ENCODE results near the gene MKI67. TPM values are rescaled to one million over a fixed set of nuclear protein-coding genes. Genes with fewer than 3 reads are reported as not detected.
A peak's percentile ranks its signal among the peaks of the same experiment; 100 is the strongest.

The MKI67 gene
- total and polyA plus RNA-seq, 4 experiments from 2014 or later, result 0.11 to 0.93 (median 0.17) TPM; not detected in 1

DNA sequence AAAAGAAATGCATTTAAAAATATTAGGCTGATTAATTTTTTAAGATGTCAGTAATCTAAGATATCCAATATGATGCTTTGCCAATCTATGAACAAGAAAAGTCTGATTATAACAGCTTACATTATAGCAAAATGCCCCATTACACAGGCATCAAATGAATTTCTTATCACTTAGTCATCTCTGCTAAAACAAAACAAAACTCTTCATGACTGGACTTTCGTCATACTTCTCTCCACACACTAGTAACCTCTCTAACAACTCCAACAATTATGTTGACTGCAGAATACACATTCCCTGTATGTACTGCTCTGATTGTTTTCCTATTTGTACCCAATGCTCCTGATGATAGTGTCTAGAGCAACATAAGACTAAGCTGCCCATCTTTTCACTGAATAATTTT lies 3.8 kb upstream of the MKI67 start:
- H3K9me3 ChIP-seq (ENCODE audit: control insufficient read depth in 1 of 2, low read length in 2 of 2), result no peaks in the 10 kb centered on the region
- H3K36me3 ChIP-seq (ENCODE audit: insufficient read depth, low read length), result no peaks in the 10 kb centered on the region
- Mint-ChIP-seq H3K4me3 (no peak overlapping the region), H3K27me3 (peaks cover 0 to 2% of the 10 kb centered on the region in 2 donors), H3K9me3 (no peaks in the 10 kb centered on the region), H3K36me3 (peaks cover 0 to 2% of the 10 kb centered on the region in 2 donors), H3K4me1 (peaks cover 9 to 15% (median 11%) of the 10 kb centered on the region in 4 donors), H3K27ac (no peak overlapping the region)
- intact Hi-C loops (cut with micrococcal nuclease), result no loop called here
- POLR2A ChIA-PET (ENCODE audit: partially characterized antibody), result no interaction called here
- H3K4me3 ChIP-seq (ENCODE audit: low read length in 2 of 2), result no peak overlapping the region
- H3K4me1 ChIP-seq (ENCODE audit: insufficient read depth, low read length), result peaks cover 14% of the 10 kb centered on the region
- peaks cover 2% of the 10 kb centered on the region for H3K27me3 ChIP-seq (ENCODE audit: insufficient read depth, low read length)
- DNase-seq, result no peak
- CTCF ChIA-PET (ENCODE audit: partially characterized antibody), result interaction anchor here (0.7 to 1.5 kb wide), 2 partner anchors 19 to 83 kb away, joined by 3 read pairs; no protein-coding TSS in a partner anchor
- H3K27ac ChIP-seq (ENCODE audit: low read depth, low read length), result no peak overlapping the region

DNA sequence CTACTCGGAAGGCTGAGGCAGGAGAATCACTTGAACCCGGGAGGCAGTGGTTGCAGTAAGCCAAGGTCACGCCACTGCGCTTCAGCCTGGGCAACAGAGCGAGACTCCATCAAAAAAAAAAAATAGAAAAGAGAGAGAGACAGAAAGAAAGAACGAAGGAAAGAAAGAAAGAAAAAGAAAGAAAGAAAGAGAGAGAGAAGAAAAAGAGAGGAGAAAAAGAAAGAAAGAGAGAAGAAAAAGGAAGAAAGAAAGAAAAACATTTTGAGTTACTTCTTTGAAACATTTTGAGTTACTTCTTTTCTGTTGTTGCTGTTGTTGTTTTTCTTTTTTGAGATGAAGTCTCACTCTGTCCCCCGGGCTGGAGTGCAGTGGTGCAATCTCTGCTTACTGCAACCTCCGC lies 2.4 kb upstream of the MKI67 start:
- Histone ChIP-seq H3K4me3 (ENCODE audit: low read length in 2 of 2) (no peak overlapping the region), H3K36me3 (ENCODE audit: insufficient read depth, low read length) (no peaks in the 10 kb centered on the region), H3K27ac (ENCODE audit: low read depth, low read length) (no peak overlapping the region), H3K27me3 (ENCODE audit: insufficient read depth, low read length) (peaks cover 12% of the 10 kb centered on the region), H3K9me3 (ENCODE audit: control insufficient read depth in 1 of 2, low read length in 2 of 2) (no peaks in the 10 kb centered on the region), H3K4me1 (ENCODE audit: insufficient read depth, low read length) (peaks cover 28% of the 10 kb centered on the region)
- Mint-ChIP-seq H3K27me3 (peaks cover 3 to 13% of the 10 kb centered on the region in 2 donors), H3K36me3 (peaks cover 0 to 2% of the 10 kb centered on the region in 2 donors), H3K4me3 (no peak overlapping the region), H3K27ac (no peak overlapping the region), H3K4me1 (peaks cover 11 to 28% (median 23%) of the 10 kb centered on the region in 4 donors), H3K9me3 (no peaks in the 10 kb centered on the region)
- ChIA-PET POLR2A (ENCODE audit: partially characterized antibody) (no interaction called here), CTCF (ENCODE audit: partially characterized antibody) (interaction anchor here (1.8 kb wide), 1 partner anchor 93 kb away, joined by 5 read pairs; no protein-coding TSS in a partner anchor)
- no peak for DNase-seq
- intact Hi-C loops (cut with micrococcal nuclease), result loop anchor here (10.0 kb wide), 2 partner anchors 54 to 1336 kb away; partner anchors contain the start of gene MGMT

DNA sequence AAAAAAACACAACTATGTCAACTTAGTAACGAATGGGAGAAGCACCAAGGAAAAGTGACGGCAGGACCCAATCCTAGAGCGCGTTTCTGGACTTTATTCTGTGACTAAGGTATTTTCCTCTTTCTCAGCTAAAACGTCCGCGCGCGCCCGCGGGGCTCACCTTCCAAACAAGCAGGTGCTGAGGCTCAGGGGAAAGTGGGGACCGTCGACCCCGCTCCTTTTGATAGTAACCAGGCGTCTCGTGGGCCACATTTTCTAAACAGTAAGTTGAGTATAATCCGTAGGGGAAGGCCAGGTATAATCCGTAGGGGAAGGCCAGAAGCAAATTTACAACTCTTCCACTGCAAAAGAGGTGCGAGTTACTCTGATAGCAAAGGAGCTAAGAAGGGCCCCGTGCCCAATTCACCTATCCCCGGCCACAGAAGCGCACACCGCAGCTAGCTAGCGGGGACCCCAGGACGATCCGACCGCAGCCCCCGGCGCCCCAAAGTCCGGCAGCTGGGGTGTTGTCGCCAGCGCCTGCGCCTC lies 743 bp downstream of the MKI67 start:
- H3K27ac Mint-ChIP-seq, result peak overlapping the region; percentile 62 to 88 (median 75)
- intact Hi-C loops (cut with micrococcal nuclease), result loop anchor here (10.0 kb wide), 2 partner anchors 51 to 1339 kb away; partner anchors contain the start of gene MGMT
- H3K4me1 Mint-ChIP-seq, result peaks cover 13 to 37% (median 36%) of the 10 kb centered on the region in 4 donors
- Histone ChIP-seq H3K27me3 (ENCODE audit: insufficient read depth, low read length) (peaks cover 12% of the 10 kb centered on the region), H3K9me3 (ENCODE audit: control insufficient read depth in 1 of 2, low read length in 2 of 2) (no peaks in the 10 kb centered on the region), H3K36me3 (ENCODE audit: insufficient read depth, low read length) (no peaks in the 10 kb centered on the region), H3K4me1 (ENCODE audit: insufficient read depth, low read length) (peaks cover 48% of the 10 kb centered on the region), H3K4me3 (ENCODE audit: low read length in 2 of 2) (peak overlapping the region; percentile 22 to 71), H3K27ac (ENCODE audit: low read depth, low read length) (peak overlapping the region; percentile 41)
- ChIA-PET POLR2A (ENCODE audit: partially characterized antibody) (interaction anchor here (0.9 to 2.4 kb wide), 6 partner anchors 10 to 78 kb away, joined by 3 to 10 read pairs (median 6); no protein-coding TSS in a partner anchor), CTCF (ENCODE audit: partially characterized antibody) (interaction anchor here (0.7 to 2.0 kb wide), 4 partner anchors 9 to 25 kb away, joined by 3 to 6 read pairs (median 5); no protein-coding TSS in a partner anchor)
- H3K27me3 Mint-ChIP-seq, result peaks cover 6 to 20% of the 10 kb centered on the region in 2 donors
- H3K4me3 Mint-ChIP-seq, result peak overlapping the region; percentile 89 to 96 (median 92)
- peaks cover 0 to 2% of the 10 kb centered on the region in 2 donors for H3K36me3 Mint-ChIP-seq
- peak in 3 of 5 donors; percentile 12 to 39 (median 24) for DNase-seq
- no peaks in the 10 kb centered on the region for H3K9me3 Mint-ChIP-seq

DNA sequence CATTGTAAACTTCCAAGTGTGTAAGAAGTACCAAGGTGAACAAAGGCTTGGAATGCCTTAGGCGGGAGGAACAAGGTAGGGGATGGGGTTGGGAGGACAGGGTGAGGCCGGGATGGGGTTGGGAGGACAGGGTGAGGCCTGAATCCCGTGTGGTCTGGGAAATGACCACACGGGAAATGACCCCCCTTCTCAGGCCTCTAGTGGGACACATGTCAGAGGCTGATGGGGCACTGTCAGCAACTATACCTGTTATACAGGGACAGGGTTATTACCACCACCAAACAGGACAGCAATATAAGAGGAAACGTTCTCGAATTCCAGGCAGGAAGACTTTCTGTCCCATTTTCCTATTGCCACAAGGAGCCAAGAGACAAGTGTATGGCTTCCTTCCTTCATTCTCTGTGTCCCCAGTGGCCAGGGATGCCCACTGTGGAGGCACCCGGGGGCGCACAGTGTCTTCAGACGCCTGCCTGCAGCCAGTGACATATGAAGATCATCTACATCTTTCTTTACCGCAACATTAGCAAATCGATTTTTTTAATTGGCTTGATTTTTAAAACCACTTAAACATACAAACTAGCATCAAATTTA lies 1.3 kb downstream of the MKI67 start:
- ChIA-PET CTCF (ENCODE audit: partially characterized antibody) (interaction anchor here (1.3 to 2.8 kb wide), 2 partner anchors 20 to 24 kb away, joined by 5 to 10 read pairs; no protein-coding TSS in a partner anchor), POLR2A (ENCODE audit: partially characterized antibody) (interaction anchor here (1.3 to 2.4 kb wide), 4 partner anchors 9 to 30 kb away, joined by 3 to 10 read pairs (median 8); no protein-coding TSS in a partner anchor)
- Histone ChIP-seq H3K9me3 (ENCODE audit: control insufficient read depth in 1 of 2, low read length in 2 of 2) (no peaks in the 10 kb centered on the region), H3K4me3 (ENCODE audit: low read length in 2 of 2) (peak overlapping the region; percentile 22 to 71), H3K36me3 (ENCODE audit: insufficient read depth, low read length) (no peaks in the 10 kb centered on the region), H3K4me1 (ENCODE audit: insufficient read depth, low read length) (peaks cover 48% of the 10 kb centered on the region), H3K27ac (ENCODE audit: low read depth, low read length) (no peak overlapping the region), H3K27me3 (ENCODE audit: insufficient read depth, low read length) (peaks cover 12% of the 10 kb centered on the region)
- intact Hi-C loops (cut with micrococcal nuclease), result loop anchor here (10.0 kb wide), 2 partner anchors 50 to 1340 kb away; partner anchors contain the start of gene MGMT
- H3K9me3 Mint-ChIP-seq, result no peaks in the 10 kb centered on the region
- H3K36me3 Mint-ChIP-seq, result peaks cover 0 to 2% of the 10 kb centered on the region in 2 donors
- DNase-seq, result peak in 1 of 5 donors; percentile 10
- H3K4me3 Mint-ChIP-seq, result peak overlapping the region; percentile 89 to 96 (median 92)
- H3K27me3 Mint-ChIP-seq, result peaks cover 6 to 20% of the 10 kb centered on the region in 2 donors
- H3K27ac Mint-ChIP-seq, result peak overlapping the region in 6 of 7 donors; percentile 62 to 88 (median 75)
- H3K4me1 Mint-ChIP-seq, result peaks cover 13 to 38% (median 37%) of the 10 kb centered on the region in 4 donors

DNA sequence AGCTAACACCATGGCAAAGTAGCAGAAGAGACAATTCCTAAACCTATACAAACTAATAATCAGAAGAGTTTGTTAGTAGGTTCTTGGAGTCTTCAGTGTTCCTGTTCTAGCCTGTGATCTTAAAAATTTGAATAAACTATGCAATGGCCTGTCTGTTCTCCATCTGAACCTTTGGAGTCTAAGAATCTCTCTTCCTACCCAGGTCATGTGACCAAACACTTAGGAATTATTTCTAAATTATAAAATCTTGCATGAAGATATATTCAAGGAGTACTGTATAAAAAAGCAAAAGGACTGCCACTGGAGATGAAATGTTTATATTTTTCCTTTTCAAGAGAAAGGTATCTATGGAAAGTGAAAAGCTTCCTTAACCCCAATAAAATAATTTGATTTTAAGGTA lies 2.4 kb downstream of the MKI67 start:
- Mint-ChIP-seq H3K4me3 (peak overlapping the region in 4 of 8 donors; percentile 10 to 79 (median 36)), H3K4me1 (peaks cover 13 to 38% (median 37%) of the 10 kb centered on the region in 4 donors), H3K9me3 (no peaks in the 10 kb centered on the region), H3K27me3 (peaks cover 6 to 20% of the 10 kb centered on the region in 2 donors), H3K36me3 (peaks cover 0 to 2% of the 10 kb centered on the region in 2 donors), H3K27ac (peak overlapping the region in 4 of 7 donors; percentile 31 to 71 (median 39))
- Histone ChIP-seq H3K9me3 (ENCODE audit: control insufficient read depth in 1 of 2, low read length in 2 of 2) (no peaks in the 10 kb centered on the region), H3K27ac (ENCODE audit: low read depth, low read length) (no peak overlapping the region), H3K36me3 (ENCODE audit: insufficient read depth, low read length) (no peaks in the 10 kb centered on the region), H3K27me3 (ENCODE audit: insufficient read depth, low read length) (peaks cover 12% of the 10 kb centered on the region), H3K4me1 (ENCODE audit: insufficient read depth, low read length) (peaks cover 48% of the 10 kb centered on the region), H3K4me3 (ENCODE audit: low read length in 2 of 2) (no peak overlapping the region)
- intact Hi-C loops (cut with micrococcal nuclease), result loop anchor here (10.0 kb wide), 2 partner anchors 49 to 1341 kb away; partner anchors contain the start of gene MGMT
- POLR2A ChIA-PET (ENCODE audit: partially characterized antibody), result interaction anchor here (1.4 kb wide), 1 partner anchor 28 kb away, joined by 5 read pairs; no protein-coding TSS in a partner anchor
- CTCF ChIA-PET (ENCODE audit: partially characterized antibody), result interaction anchor here (1.0 to 2.8 kb wide), 3 partner anchors 25 to 64 kb away, joined by 3 to 10 read pairs (median 3); no protein-coding TSS in a partner anchor
- no peak for DNase-seq

DNA sequence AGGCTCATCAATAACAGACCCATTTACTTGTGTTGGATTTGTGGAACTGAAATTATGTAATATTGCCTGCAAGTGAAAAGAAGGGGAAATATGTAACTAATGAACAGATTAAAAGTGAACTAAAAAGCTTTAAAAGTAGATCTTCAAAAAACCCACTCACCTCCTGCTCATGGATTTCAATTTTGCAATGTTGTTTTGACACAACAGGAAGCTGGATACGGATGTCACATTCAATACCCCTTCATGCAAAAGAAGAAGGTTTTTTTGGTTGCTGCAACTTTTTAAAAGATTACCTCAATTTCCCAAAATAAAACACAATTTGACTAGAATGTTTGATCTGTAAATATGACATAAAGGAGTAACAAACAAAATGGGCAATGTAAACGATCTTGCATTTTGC lies 3.3 kb downstream of the MKI67 start:
- no peaks in the 10 kb centered on the region for H3K9me3 Mint-ChIP-seq
- CTCF ChIA-PET (ENCODE audit: partially characterized antibody), result interaction anchor here (1.0 to 2.8 kb wide), 3 partner anchors 26 to 64 kb away, joined by 3 to 10 read pairs (median 3); no protein-coding TSS in a partner anchor
- Histone ChIP-seq H3K36me3 (ENCODE audit: insufficient read depth, low read length) (no peaks in the 10 kb centered on the region), H3K4me3 (ENCODE audit: low read length in 2 of 2) (no peak overlapping the region), H3K4me1 (ENCODE audit: insufficient read depth, low read length) (peaks cover 48% of the 10 kb centered on the region), H3K9me3 (ENCODE audit: control insufficient read depth in 1 of 2, low read length in 2 of 2) (no peaks in the 10 kb centered on the region), H3K27ac (ENCODE audit: low read depth, low read length) (no peak overlapping the region), H3K27me3 (ENCODE audit: insufficient read depth, low read length) (peaks cover 12% of the 10 kb centered on the region)
- POLR2A ChIA-PET (ENCODE audit: partially characterized antibody), result interaction anchor here (1.4 kb wide), 1 partner anchor 27 kb away, joined by 5 read pairs; no protein-coding TSS in a partner anchor
- H3K4me1 Mint-ChIP-seq, result peaks cover 13 to 41% (median 37%) of the 10 kb centered on the region in 4 donors
- peak overlapping the region in 4 of 8 donors; percentile 8 to 36 (median 24) for H3K4me3 Mint-ChIP-seq
- peaks cover 6 to 20% of the 10 kb centered on the region in 2 donors for H3K27me3 Mint-ChIP-seq
- intact Hi-C loops (cut with micrococcal nuclease), result loop anchor here (10.0 kb wide), 2 partner anchors 48 to 1342 kb away; partner anchors contain the start of gene MGMT
- no peak for DNase-seq
- peak overlapping the region in 3 of 7 donors; percentile 3 to 51 (median 22) for H3K27ac Mint-ChIP-seq
- peaks cover 0 to 2% of the 10 kb centered on the region in 2 donors for H3K36me3 Mint-ChIP-seq

Data from CD4-positive, alpha-beta memory T cell (primary cell).